GM20431 (cell line): Measurements from ENCODE around the gene SPG21.

Source experiments
- in situ Hi-C: fragments of 300-500 bp; cut with MseI, MboI; formaldehyde crosslinking; loops from one replicate; pipeline ENCODE4 v1.15.0; 2020; ENCODE audit warnings: low sequenced_read_pairs; ENCODE audit not compliant: unreplicated experiment

Gene SPG21

DNA sequence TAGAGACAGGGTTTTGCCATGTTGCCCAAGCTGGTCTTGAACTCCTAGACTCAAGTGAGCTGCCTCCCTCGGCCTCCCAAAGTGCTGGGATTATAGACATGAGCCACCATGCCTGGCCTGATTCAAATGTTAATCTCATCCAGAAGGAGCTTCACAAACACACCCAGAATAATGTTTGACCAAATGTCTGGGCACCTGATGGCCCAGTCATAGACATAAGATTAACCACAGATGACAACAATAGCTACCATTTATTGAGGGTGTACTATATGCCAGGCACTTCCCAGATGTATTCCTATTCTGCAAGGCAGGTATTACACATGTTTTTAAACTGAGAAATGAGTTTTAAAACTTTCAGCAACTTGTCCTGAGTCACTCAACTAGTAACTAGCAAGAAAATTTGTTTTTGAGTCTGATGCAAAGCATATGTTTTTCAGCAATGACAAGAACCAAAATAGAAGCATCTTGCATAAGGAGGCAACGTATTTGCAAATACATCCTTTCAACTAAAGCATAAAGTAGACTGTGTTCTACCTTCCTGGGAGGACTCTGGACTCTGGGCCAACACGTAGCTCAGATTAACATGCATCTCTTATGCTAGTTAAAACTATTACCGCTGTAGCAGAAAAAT is 8.1 kb upstream of the SPG21 start:
- in situ Hi-C loops = no loop called here

GRCh38 chr15:64997066-64997465 is 7.4 kb upstream of the SPG21 start:
- in situ Hi-C loops = no loop called here

GRCh38 chr15:64993290-64993689 is 3.6 kb upstream of the SPG21 start:
- in situ Hi-C loops = no loop called here

GRCh38 chr15:64991536-64992135 is 1.9 kb upstream of the SPG21 start:
- in situ Hi-C loops = no loop called here

DNA sequence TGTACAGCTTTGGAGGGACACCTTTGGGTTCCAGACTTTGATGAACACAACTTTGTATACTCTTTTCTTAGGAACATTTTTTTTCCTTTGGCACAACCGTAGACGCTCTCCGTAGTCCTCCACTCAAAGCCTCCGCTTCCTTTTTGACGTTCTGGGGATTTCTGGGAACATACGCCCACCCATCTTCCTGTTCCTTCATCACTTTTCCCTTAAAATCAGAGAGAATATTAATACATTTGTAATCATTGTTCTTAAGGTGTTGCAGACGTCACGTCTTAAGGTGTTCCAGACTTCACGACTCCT is 405 bp upstream of the SPG21 start:
- in situ Hi-C loops = no loop called here

GRCh38 chr15:64987136-64987535 is 2.6 kb downstream of the SPG21 start:
- in situ Hi-C loops = no loop called here

DNA sequence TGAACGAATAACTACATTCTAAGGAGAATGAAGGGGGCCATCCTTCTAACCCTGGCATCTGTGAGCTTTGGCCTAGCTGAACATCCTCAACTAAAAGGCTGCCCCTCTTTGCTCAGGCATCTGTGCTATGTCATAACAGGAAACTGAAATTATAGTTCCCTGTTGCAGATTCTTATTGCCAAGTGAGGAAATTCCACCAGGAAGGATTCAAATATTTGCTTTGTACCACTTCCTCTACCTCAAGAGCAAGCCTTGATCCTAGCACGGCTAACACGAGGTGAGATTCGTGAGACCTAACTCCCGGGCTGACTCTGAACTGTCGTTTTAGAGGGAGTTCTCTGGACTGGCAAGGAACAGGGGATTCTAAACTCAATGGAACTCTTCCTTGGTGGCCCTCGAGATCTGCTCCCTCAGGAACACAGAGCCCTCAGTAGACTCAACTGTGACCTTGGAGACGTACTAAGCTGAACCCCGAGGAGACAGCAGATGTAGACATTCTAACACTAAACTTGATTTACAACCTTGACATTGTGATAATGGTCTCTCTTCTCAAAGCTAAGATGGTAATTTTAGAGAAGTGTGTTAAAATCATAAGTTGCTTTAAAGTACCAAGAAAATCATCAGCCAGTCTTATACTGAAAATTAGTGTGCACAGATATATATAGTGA is 4.2 kb downstream of the SPG21 start:
- in situ Hi-C loops = no loop called here

DNA sequence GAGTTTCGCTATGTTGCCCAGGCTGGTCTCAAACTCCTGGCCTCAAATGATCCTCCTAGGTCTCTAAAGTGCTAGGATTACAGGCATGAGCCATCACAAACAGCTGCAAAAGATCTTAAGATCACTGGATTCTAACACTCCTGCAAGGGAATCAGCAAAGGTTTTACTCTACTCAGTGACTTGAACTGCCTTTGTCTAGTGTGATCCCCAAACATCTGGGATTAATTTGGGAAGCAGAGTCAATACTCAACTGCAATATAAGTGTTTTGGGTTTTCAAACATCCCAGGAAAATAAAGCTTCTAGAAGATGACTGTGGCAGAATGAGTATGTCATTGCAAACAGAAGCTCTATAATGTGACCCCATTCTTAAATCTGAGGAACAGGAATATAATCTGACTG is 7.2 kb downstream of the SPG21 start:
- in situ Hi-C loops = no loop called here

DNA sequence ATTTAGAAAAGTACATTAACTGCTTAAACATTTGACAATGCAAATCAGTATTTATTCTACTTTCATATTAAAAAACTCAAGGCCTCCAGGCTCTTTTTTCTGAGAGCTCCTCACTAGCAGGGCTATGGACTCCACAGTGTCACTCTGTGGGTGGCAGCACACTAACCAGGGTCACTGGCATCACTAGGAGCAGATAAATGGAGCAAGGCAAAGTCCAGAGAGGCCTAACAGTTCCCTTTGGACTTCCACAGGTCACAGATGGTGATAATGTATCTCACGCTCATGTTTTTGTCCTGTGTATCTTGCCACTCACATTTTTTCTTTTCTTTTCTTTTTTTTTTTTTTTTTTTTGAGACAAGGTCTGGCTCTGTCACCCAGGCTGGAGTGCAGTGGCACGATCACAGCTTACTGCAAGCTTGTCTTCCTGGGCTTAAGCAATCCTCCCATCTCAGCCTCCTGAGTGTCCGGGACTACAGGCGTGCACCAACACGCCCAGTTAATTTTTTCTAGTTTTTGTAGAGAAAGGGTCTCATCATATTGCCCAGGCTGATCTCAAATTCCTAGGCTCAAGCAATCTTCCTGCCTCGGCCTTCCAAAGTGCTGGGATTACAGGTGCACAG is 7.8 kb downstream of the SPG21 start:
- in situ Hi-C loops = no loop called here

GRCh38 chr15:64979252-64979710 is 10.4 kb downstream of the SPG21 start:
- in situ Hi-C loops = no loop called here

DNA sequence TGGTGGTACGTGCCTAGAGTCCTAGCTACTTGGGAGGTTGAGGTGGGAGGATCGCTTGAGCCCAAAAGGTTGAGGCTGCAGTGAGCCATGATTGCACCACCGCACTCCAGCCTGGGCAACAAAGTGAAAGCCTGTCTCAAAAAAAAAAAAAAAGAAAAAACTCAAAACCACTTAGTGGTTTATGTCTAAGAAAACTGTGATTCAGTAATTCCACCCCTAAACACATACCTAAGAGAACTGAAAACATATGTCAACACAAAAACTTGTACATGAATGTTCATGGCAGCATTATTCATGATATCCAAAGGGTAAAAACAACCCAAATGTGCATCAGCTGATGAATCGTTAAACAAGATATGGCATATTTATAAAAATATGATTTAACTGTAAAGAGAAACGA is 14.3 kb downstream of the SPG21 start:
- in situ Hi-C loops = no loop called here

- in situ Hi-C loops = no loop called here
Measured at GRCh38 chr15:64970698-64971097, 19.0 kb downstream of the SPG21 start.

DNA sequence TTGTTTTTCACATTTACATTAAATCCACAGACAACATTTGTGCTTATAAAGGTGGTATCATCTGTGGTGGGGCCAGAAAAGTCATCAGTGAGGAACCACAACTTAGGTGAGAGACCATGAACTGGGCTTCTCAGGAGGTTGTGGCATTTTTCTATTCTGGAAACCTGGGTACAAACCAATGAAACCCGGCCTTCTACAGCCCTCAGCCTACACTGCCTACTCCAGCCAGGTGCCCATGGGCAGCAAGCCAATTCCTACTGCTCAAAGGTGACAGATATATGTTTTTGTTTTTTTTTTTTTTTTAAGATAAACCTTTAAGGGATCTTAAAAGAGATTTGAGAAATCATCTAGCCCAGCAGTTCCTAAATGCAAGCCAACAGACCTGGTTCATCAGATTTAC is 20.3 kb downstream of the SPG21 start:
- in situ Hi-C loops = no loop called here

DNA sequence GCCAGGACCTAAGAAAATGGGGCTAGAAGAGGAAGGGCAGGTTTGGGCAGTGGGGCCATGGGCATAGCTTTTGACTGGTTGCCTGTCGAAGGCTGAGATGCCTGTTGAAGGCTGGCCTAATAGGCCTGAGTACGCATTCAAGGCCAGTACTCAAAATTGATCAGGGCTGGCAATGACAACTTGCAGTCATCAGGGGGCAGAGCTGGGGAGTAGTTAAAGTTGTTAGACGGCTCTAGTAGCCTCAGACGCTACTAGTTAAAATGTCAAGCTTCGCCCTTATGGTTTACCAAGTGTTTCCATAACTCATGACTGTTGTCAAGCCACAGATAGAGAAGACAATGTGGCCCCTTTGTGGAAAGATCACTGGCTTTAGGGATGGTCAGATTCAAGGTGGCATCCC is 28.7 kb downstream of the SPG21 start:
- in situ Hi-C loops = no loop called here

DNA sequence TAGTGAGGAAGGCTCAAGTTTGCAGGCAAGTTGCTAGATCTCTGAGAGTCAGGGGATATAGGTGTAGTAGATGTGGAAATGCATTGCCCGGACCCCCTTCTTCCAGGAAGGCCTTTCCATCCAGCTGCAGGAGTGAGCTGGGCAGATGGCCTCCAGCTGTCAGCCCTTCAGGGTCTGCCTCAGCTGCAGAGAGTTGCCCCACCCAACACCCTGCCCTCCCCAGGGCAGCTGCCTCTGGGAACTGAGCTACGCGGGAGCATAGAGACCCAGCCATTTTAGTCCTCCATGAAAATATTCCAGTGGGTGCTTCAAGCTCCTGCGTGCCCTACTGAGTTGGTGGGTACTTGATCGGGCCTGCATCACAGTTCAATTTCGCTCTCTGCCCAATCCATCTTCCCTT is 29.6 kb downstream of the SPG21 start:
- in situ Hi-C loops = no loop called here

DNA sequence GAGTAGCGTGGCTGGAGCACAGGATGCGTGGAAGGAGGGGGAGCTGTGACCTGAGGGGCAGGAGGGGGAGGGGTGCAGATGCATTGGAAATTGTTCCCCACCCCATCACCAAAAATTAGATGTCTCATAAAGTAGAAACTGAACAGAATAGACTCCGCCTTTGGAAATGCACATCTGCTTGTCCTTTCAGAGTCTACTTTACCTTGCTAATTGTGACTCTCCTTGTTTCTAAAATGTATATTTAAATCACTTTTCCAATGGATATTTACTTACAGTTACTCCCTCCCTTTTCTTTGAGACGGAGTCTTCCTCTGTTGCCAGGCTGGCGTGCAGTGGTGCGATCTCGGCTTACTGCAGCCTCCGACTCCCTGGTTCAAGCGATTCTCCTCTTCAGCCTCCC is 30.6 kb downstream of the SPG21 start:
- in situ Hi-C loops = no loop called here

DNA sequence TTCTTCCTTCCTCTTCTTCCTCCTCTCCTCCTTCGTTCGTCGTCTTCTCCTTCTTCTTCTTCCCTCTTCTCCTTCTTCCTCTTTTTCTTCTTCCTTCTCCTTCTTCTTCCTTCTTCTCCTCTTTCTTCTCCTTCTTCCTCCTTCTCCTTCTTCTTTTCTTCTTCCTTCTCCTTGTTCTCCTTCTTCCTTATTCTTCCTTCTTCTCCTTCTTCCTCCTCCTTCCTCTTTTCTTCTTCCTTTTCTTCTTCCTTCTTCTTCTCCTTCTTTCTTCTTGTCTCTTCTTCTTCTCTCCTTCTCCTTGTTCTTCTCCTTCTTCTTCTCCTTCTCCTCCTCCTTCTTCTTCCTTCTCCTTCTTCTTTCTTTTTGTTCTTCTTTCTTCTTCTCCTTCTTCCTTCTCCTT is 35.3 kb downstream of the SPG21 start:
- in situ Hi-C loops = no loop called here

- in situ Hi-C loops = no loop called here
Measured at GRCh38 chr15:64951777-64952418, 37.8 kb downstream of the SPG21 start.

- in situ Hi-C loops = no loop called here
Measured at GRCh38 chr15:64950888-64951287, 38.8 kb downstream of the SPG21 start.

DNA sequence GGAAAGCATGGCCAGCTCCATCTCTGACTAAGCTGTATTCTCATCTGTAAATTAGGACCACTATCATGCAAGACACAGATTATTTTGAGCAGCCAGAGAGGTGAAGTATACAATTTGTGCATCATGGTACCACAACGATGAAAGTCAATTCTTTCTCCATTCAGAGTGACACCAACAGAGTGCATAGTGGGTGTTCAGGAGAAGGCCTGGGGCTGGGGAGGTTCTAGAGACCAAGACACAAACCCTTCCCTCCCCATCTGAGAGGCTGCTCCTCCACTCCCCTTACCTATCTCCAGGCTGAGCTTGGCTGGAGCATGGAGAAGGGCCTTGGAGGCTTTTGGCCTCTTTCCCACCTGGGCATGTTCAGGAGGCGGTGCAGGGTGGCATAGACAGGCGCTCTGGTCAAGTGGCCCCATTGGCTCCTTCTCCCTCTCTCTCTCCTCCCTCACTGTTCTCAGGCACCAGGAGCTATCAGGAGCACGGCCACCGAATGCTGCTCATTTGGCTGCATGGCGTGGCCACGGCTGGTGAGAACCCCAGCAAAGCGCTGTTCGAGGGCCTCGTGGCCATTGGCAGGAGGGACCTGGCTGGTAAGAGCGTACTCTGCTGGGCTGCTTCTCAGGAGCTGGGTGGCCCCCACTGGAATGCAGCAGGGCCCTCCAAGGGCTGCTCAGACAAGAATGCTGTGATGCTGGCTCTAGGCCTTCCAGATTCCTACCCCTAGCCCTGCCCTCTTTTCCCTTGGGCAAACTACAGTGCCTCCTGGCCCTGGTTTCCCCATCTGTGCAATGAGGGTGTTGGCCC is 40.1 kb downstream of the SPG21 start:
- in situ Hi-C loops = no loop called here
